K562 (cell line): Measurements from ENCODE around the gene CDC27. TPM values are rescaled to one million over a fixed set of nuclear protein-coding genes. Genes with fewer than 3 reads are reported as not detected.
A peak's percentile ranks its signal among the peaks of the same experiment; 100 is the strongest.

ENCODE experiments used
- ATAC-seq: fragments of 200-7000 bp; cut with Tn5 transposase; 3 replicates; pipeline ENCODE4 v1.9.1; 2020; ENCODE audit warnings: moderate library complexity
- BruUV-seq: library from RNA; stranded (reverse); fragments of 400-500 nt; replicated peaks from 2 replicates; lab custom pipeline; 2021; lab: Mats Ljungman, UMichigan
- CTCF ChIA-PET: fragments of 300-600 bp; formaldehyde crosslinking; extraction: SDS; loops from one replicate; lab custom pipeline; 2021; ENCODE audit warnings: low intra/inter-chr PET ratio; lab: Yijun Ruan, JAX
- POLR2A ChIA-PET: fragments of 300-600, 350-650 bp; sonication (Branson Sonifier 250); formaldehyde crosslinking; extraction: SDS; loops from one replicate; lab custom pipeline; 2021; ENCODE audit warnings: antibody characterized with exemption, inconsistent platforms; lab: Yijun Ruan, JAX
- DNase-seq, 4 experiments: peaks; one replicate each; pipeline versions ENCODE4 v3.0.0 to v3.0.0-alpha.2; 2011 to 2018; ENCODE audit warnings: low spot score in 3 of 4, mixed read lengths in 3 of 4; ENCODE audit errors: extremely low read depth in 1 of 4
- FAIRE-seq: peaks from 2 replicates; lab custom pipeline; 2011; peaks lifted over from hg19 to GRCh38; lab: Jason Lieb, UNC
- H2AFZ ChIP-seq: 2 replicates; pipeline ENCODE4 v1.6.0; 2011; ENCODE audit warnings: low read depth, low read length, control low read depth, inconsistent platforms
- H3K27ac ChIP-seq: fragments of 200-600 bp; 3 replicates; pipeline ENCODE4 v1.8.0; 2011; ENCODE audit warnings: low read depth, mild to moderate bottlenecking, control low read depth, inconsistent platforms, low read length, moderate library complexity, mixed read lengths; ENCODE audit errors: extremely low read depth
- H3K27me3 ChIP-seq, 2 experiments: fragments of 300-600 bp in 1 of 2; 2 replicates in 1 of 2; 3 replicates in 1 of 2; pipeline versions ENCODE4 v1.6.0 to v1.8.0; 2011; ENCODE audit warnings: inconsistent platforms in 2 of 2, low read length in 2 of 2, mild to moderate bottlenecking in 1 of 2, mixed read lengths in 1 of 2, moderate library complexity in 1 of 2; ENCODE audit not compliant: control insufficient read depth in 2 of 2, insufficient read depth in 2 of 2
- H3K36me3 ChIP-seq: fragments of 300-600 bp; 3 replicates; pipeline ENCODE4 v1.8.0; 2011; ENCODE audit warnings: mild to moderate bottlenecking, low read length, inconsistent platforms; ENCODE audit not compliant: control insufficient read depth, insufficient read depth
- H3K4me1 ChIP-seq, 2 experiments: fragments of 200-600 bp in 1 of 2; replicated peaks in 1 of 2; 2 replicates in 1 of 2; 3 replicates in 1 of 2; pipeline versions ENCODE4 v1.5.1 to v1.8.0; 2011; ENCODE audit warnings: inconsistent platforms in 2 of 2, low read length in 2 of 2, mild to moderate bottlenecking in 1 of 2, mixed read lengths in 1 of 2, moderate library complexity in 1 of 2; ENCODE audit not compliant: control insufficient read depth in 2 of 2, insufficient read depth in 2 of 2
- H3K4me2 ChIP-seq: 2 replicates; pipeline ENCODE4 v1.6.1; 2011; ENCODE audit warnings: low read length, control low read depth, inconsistent platforms, mixed read lengths; ENCODE audit not compliant: insufficient read depth
- H3K4me3 ChIP-seq: fragments of 200-600 bp; sonication (generic), shearing (Covaris generic); 2 replicates; pipeline ENCODE4 v1.5.1; 2016; ENCODE audit warnings: control low read depth, inconsistent platforms
- H3K79me2 ChIP-seq: fragments of 200-600 bp; 3 replicates; pipeline ENCODE4 v1.8.0; 2011; ENCODE audit warnings: low read length, inconsistent platforms; ENCODE audit not compliant: control insufficient read depth, insufficient read depth
- H3K9ac ChIP-seq, 2 experiments: 2 replicates each; pipeline versions ENCODE4 v1.6.0 to v1.6.1; 2011; ENCODE audit warnings: low read depth in 2 of 2, low read length in 2 of 2, control low read depth in 1 of 2, inconsistent platforms in 1 of 2, mild to moderate bottlenecking in 1 of 2, mixed read lengths in 1 of 2; ENCODE audit not compliant: insufficient read depth in 1 of 2
- H3K9me1 ChIP-seq: one replicate; pipeline ENCODE4 v1.6.0; 2011; ENCODE audit warnings: inconsistent platforms, mild to moderate bottlenecking, low read length, moderate library complexity; ENCODE audit not compliant: control insufficient read depth, insufficient read depth
- H3K9me3 ChIP-seq: replicated peaks from 2 replicates; pipeline ENCODE4 v1.5.1; 2011; ENCODE audit warnings: low read depth, low read length, inconsistent platforms; ENCODE audit not compliant: control insufficient read depth, insufficient read depth
- H4K20me1 ChIP-seq: replicated peaks from 2 replicates; pipeline ENCODE4 v1.6.1; 2011; ENCODE audit warnings: low read length, inconsistent platforms, mixed read lengths; ENCODE audit not compliant: control insufficient read depth, insufficient read depth
- CBFB ChIP-seq: sonication (generic); formaldehyde crosslinking; IDR thresholded peaks from 2 replicates; pipeline ENCODE4 v1.4.0; 2020; ENCODE audit warnings: mild to moderate bottlenecking, missing genetic modification reagents
- CREBBP ChIP-seq: IDR thresholded peaks from one replicate; pipeline ENCODE4 v1.6.1; 2012; ENCODE audit warnings: low read depth, mild to moderate bottlenecking, control low read depth, inconsistent platforms, low read length
- EHMT2 ChIP-seq: fragments of 450-650 bp; IDR thresholded peaks from 2 replicates; pipeline ENCODE4 v1.6.1; 2018; ENCODE audit warnings: antibody characterized with exemption
- ELF4 ChIP-seq: fragments of 450-650 bp; formaldehyde crosslinking; IDR thresholded peaks from 2 replicates; pipeline ENCODE4 v1.4.0; 2022; ENCODE audit warnings: missing genetic modification characterization
- ETV1 ChIP-seq: fragments of 450-650 bp; conservative IDR thresholded peaks from 2 replicates; pipeline ENCODE4 v1.6.1; 2016; ENCODE audit warnings: missing genetic modification characterization, control low read depth, low read depth, missing compliant biosample characterization
- GTF2E2 ChIP-seq: fragments of 200-800 bp; sonication (Bioruptor generic); IDR thresholded peaks from 2 replicates; pipeline ENCODE4 v1.6.1; 2016; ENCODE audit warnings: missing genetic modification characterization, missing compliant biosample characterization
- MEF2A ChIP-seq: IDR thresholded peaks from 2 replicates; pipeline ENCODE4 v1.6.1; 2011; ENCODE audit warnings: low read depth, mild to moderate bottlenecking, low read length, moderate library complexity; ENCODE audit not compliant: control insufficient read depth
- MTA3 ChIP-seq: fragments of 450-650 bp; formaldehyde crosslinking; IDR thresholded peaks from 2 replicates; pipeline ENCODE4 v1.6.1; 2017; ENCODE audit warnings: mild to moderate bottlenecking, borderline replicate concordance
- NR2F6 ChIP-seq: fragments of 450-650 bp; formaldehyde crosslinking; IDR thresholded peaks from 2 replicates; pipeline ENCODE4 v1.4.0; 2020; ENCODE audit warnings: mild to moderate bottlenecking
- RBFOX2 ChIP-seq: fragments of 200-400 bp; formaldehyde crosslinking; IDR thresholded peaks from 2 replicates; pipeline ENCODE4 v1.6.1; 2017; ENCODE audit warnings: low read depth, mild to moderate bottlenecking, low read length, moderate library complexity
- SIN3A ChIP-seq, 2 experiments: fragments of 150-350 bp in 1 of 2; IDR thresholded peaks; 2 replicates each; pipeline ENCODE4 v1.6.1; 2011 to 2016; ENCODE audit warnings: borderline replicate concordance in 2 of 2, low read depth in 2 of 2, low read length in 2 of 2, mild to moderate bottlenecking in 2 of 2, moderate library complexity in 2 of 2; ENCODE audit not compliant: control insufficient read depth in 1 of 2
- SMAD2 ChIP-seq: fragments of 150-350 bp; IDR thresholded peaks from 2 replicates; pipeline ENCODE4 v1.6.1; 2014; ENCODE audit warnings: low read depth, mild to moderate bottlenecking, low read length
- TCFL5 ChIP-seq: fragments of 250-450 bp; sonication (Bioruptor Pico); conservative IDR thresholded peaks from 2 replicates; pipeline ENCODE4 v1.6.1; 2021; ENCODE audit warnings: mild to moderate bottlenecking, moderate library complexity, matching md5 sums
- WGBS: fragments of 100-300 bp; shearing (Covaris generic); methylation state at CpG from one replicate; pipeline ENCODE4 v1.1.6; 2016; ENCODE audit warnings: low coverage, mixed read lengths; ENCODE audit not compliant: insufficient coverage; ENCODE audit errors: missing lambda C conversion rate; 5-methylcytosine and 5-hydroxymethylcytosine counted together
- in situ Hi-C: fragments of 300-500 bp; cut with MboI; formaldehyde crosslinking; loops from 4 replicates; pipeline ENCODE4 v1.15.0; 2018; ENCODE audit warnings: inconsistent platforms, mixed read lengths
- intact Hi-C: fragments of 100-400 bp; cut with micrococcal nuclease; formaldehyde crosslinking; loops from 2 replicates; pipeline ENCODE4 v1.14.2; 2022
- polyA plus RNA-seq, 8 experiments: library from polyadenylated mRNA; depleted of rRNA in 4 of 8; stranded (reverse) in 5 of 8; unstranded in 3 of 8; fragments of >200 nt; fragmentation: Nextera tagmentation in 2 of 8; fragmentation: Illumina TruSeq in 1 of 8; extraction: Ambion mirVana in 2 of 8; extraction: Trizol in 1 of 8; gene quantifications; 2 replicates each; pipeline versions ENCODE4 v1.2.1 to v1.2.3, GENCODE V29; 2011 to 2014; ENCODE audit warnings: inconsistent platforms in 1 of 8, missing spikeins in 1 of 8
- total RNA-seq, 7 experiments: library from RNA; depleted of rRNA in 6 of 7; stranded (reverse); fragments of >200 nt in 6 of 7; fragmentation: Illumina TruSeq in 2 of 7; extraction: Trizol in 2 of 7; gene quantifications; 2 replicates each; pipeline versions ENCODE4 v1.2.1 to v1.2.3, GENCODE V29; 2011 to 2021; ENCODE audit warnings: low replicate concordance in 1 of 7
- TF ChIP-seq, protein P1 (sequence below), 2 experiments: fragments of 450-650 bp in 1 of 2; sonication (generic) in 1 of 2; formaldehyde crosslinking; conservative IDR thresholded peaks; 2 replicates each; pipeline versions ENCODE4 v1.4.0 to v1.8.1; 2020 to 2022; ENCODE audit warnings: mild to moderate bottlenecking in 1 of 2, missing genetic modification reagents in 1 of 2
- TF ChIP-seq, protein P2 (sequence below), 2 experiments: IDR thresholded peaks in 1 of 2; conservative IDR thresholded peaks in 1 of 2; 2 replicates each; pipeline ENCODE4 v1.6.1; 2016; ENCODE audit warnings: low read depth in 2 of 2, mild to moderate bottlenecking in 1 of 2, missing compliant biosample characterization in 1 of 2, missing genetic modification characterization in 1 of 2, moderate library complexity in 1 of 2

The CDC27 gene
- total and polyA plus RNA-seq, 9 of the 15 experiments (the other 6 are each of a cell fraction or from before 2014, with no cell fraction given): 28.6 to 155 (median 94.1) TPM

DNA sequence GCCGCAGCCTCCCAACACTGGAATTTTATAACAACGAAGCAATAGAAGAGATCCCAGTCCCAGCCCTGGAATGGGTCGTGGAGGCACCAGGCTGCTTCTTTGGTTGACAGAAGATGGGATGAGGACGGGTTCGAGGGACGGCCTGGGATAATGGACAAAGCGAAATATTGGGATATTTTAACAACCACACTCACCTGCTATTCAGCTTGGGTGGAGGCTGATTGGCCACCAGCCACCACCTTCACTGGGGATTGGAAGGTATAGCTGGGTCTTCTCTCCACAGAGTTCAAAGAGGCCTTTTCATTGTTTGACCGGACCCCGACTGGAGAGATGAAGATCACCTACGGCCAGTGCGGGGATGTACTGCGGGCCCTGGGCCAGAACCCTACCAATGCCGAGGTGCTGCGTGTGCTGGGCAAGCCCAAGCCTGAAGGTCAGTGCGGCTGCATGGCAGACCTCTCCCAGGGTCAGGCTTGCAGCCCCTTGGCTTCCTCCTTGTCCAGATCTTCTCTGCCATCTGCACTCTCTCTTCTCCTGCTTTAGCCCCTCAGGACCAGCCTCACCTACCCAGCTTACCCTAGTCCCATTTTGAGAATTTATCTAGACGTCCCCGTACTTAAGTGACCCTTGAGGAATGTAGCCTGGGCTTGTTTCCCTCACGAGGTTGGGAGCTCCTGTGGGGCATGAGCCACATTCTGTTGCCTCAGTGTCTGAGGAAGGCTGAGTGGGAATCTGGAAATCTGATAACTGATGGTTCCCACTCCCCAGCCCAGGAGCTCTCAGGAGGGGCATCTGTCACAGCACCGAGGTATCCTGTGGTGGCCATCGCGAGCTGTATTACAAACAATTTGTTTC is 30.8 kb upstream of the CDC27 start:
- peaks cover 56% of the 10 kb centered on the region for H3K36me3 ChIP-seq
- H3K9me3 ChIP-seq: peaks cover 24% of the 10 kb centered on the region
- peaks cover 12% of the 10 kb centered on the region; the same call in 2 of the 3 replicates for H3K79me2 ChIP-seq
- peak overlapping the region; percentile 81 for H3K27ac ChIP-seq
- intact Hi-C loops: no loop called here
- ATAC-seq: no peak; the same call in 2 of the 3 replicates
- WGBS: 61% methylated on average over 21 of the region's 21 CpGs
- BruUV-seq: no TSS peak
- no peak for FAIRE-seq
- H4K20me1 ChIP-seq: no peaks in the 10 kb centered on the region
- DNase-seq: no peak
- no peak overlapping the region for H2AFZ ChIP-seq
- no peaks in the 10 kb centered on the region for H3K9me1 ChIP-seq
- CTCF ChIA-PET: no interaction called here
- H3K27me3 ChIP-seq: no peaks in the 10 kb centered on the region
- peaks cover 30 to 35% of the 10 kb centered on the region in 2 experiments; a peak in 4 of 5 replicates for H3K4me1 ChIP-seq
- POLR2A ChIA-PET: interaction anchor here (0.6 to 2.4 kb wide), 8 partner anchors 9 to 31 kb away, joined by 3 to 26 read pairs (median 3); partner anchors contain the start of genes CDC27 and MYL4
- H3K4me2 ChIP-seq: peak overlapping the region; percentile 83
- no peak overlapping the region; the same call in 1 of the 2 replicates for H3K4me3 ChIP-seq
- in situ Hi-C loops: loop anchor here (10.0 kb wide), 1 partner anchor 395 kb away; no protein-coding TSS in a partner anchor
- H3K9ac ChIP-seq: peak overlapping the region; percentile 58 to 78
- TF ChIP-seq MEF2A: no peak
- TF ChIP-seq ELF4 (CRISPR knock-in tag): 0 out of 2 replicates have a peak, but pooled peaks have one; percentile 15
- 0 out of 2 replicates have a peak, but pooled peaks have one; percentile 38 for TF ChIP-seq GTF2E2 (tag)
- TF ChIP-seq SIN3A (IDR thresholded peaks at IDR 0.05; ENCODE audit: borderline replicate concordance in 2 of 2, control insufficient read depth in 1 of 2, low read depth in 2 of 2, low read length in 2 of 2): no peak
- TF ChIP-seq RBFOX2: 0 out of 2 replicates have a peak, but pooled peaks have one; percentile 21
- TF ChIP-seq CBFB (CRISPR knock-in tag): no peak
- no peak for TF ChIP-seq SMAD2
- no peak for TF ChIP-seq NR2F6 (CRISPR knock-in tag)
- no peak for TF ChIP-seq ETV1
- no peak for TF ChIP-seq TCFL5 (CRISPR knock-in tag)
- TF ChIP-seq, protein P1, sequence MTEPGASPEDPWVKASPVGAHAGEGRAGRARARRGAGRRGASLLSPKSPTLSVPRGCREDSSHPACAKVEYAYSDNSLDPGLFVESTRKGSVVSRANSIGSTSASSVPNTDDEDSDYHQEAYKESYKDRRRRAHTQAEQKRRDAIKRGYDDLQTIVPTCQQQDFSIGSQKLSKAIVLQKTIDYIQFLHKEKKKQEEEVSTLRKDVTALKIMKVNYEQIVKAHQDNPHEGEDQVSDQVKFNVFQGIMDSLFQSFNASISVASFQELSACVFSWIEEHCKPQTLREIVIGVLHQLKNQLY (CRISPR knock-in tag; conservative IDR thresholded peaks at IDR 0.05): 0 out of 4 replicates have a peak, but pooled peaks of 1 of the 2 experiments have one; percentile 16
- TF ChIP-seq MTA3: no peak
- TF ChIP-seq EHMT2: no peak
- TF ChIP-seq, protein P2, sequence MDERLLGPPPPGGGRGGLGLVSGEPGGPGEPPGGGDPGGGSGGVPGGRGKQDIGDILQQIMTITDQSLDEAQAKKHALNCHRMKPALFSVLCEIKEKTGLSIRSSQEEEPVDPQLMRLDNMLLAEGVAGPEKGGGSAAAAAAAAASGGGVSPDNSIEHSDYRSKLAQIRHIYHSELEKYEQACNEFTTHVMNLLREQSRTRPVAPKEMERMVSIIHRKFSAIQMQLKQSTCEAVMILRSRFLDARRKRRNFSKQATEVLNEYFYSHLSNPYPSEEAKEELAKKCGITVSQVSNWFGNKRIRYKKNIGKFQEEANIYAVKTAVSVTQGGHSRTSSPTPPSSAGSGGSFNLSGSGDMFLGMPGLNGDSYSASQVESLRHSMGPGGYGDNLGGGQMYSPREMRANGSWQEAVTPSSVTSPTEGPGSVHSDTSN (CRISPR knock-in tag; IDR thresholded peaks at IDR 0.05; ENCODE audit: low read depth): no peak
- TF ChIP-seq, protein P2 (tag; conservative IDR thresholded peaks at IDR 0.05; ENCODE audit: low read depth): no peak
- TF ChIP-seq CREBBP: no peak
